GM18867 (cell line): ENCODE measurements around the gene PIWIL1.

Experiments used
- ATAC-seq: cut with Tn5 transposase; IDR thresholded peaks from one replicate; pipeline ENCODE4 v1.9.1; 2021; ENCODE audit warnings: mild to moderate bottlenecking, moderate library complexity; ENCODE audit not compliant: unreplicated experiment

Gene PIWIL1

DNA sequence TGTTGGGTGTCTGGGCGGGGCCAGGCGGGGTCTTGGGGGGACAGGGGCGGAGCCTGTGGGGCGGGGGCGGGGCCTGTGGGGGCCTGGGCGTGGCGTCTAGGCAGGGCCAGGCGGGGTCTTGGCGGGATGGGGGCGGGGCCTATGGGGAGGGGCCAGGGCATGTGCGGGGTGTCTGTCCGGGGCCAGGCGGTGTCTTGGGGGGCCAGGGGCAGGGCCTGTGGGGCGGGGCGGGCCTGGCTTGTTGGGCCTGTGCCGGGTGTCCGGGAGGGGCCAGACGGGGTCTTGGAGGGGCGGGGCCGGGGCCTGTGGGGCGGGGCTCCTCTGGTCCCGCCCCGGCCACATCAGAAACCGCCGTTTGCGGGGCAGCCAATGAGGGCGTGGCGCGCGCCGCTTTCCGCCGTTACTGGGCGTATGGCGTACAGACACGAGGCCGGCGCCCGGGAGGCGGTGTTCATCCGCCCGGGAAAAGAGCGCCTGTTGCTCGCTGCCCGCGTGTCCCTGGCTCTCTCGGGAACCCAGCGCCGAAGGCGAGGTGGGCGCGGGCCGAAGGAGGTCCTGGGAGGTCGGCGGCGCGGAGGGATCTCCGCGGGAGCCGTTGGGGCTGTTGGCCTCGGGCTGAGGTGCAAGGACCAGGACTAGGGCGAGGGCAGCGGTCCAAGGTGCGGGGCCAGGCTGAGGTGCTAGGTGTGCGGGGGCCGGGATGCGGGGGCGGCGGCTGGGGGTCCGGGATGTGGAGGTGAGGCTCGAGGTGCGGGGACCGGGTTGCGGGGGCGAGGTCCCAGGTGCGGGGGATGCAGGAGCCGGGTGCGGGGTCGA lies at the start of gene PIWIL1:
PIWIL1 (plus strand) TSS at position 400 of the 816 bp plus-strand sequence. CDS start 4,705 bp downstream, outside the sequence.
- ATAC-seq = no peak

DNA sequence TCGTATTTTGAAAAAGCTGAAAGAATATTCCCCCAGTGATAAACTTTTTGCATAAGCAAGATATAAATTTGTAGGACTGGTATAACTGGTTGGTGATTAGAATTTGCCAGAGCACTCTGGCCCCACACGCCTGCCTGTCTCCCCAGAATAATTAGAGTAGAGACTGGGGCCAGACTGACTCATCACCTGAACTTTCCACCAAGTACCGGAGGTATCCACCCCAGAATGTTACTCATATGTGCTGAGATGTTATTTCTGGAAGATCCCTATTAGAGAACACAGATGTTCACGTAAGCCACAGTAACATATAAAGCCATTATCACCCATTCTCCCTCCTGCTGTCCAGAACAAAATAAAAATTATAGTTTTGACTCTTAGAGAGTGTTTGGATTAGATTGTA lies 49.5 kb upstream of the PIWIL1 start:
- ATAC-seq = no peak

- no peak for ATAC-seq
Measured at GRCh38 chr12:130288691-130289090, 49.0 kb upstream of the PIWIL1 start.

- ATAC-seq = no peak
Measured at GRCh38 chr12:130290114-130290513, 47.6 kb upstream of the PIWIL1 start.

GRCh38 chr12:130298322-130299021 lies 39.2 kb upstream of the PIWIL1 start:
- no peak for ATAC-seq

GRCh38 chr12:130299574-130299973 lies 38.1 kb upstream of the PIWIL1 start:
- ATAC-seq = no peak

- no peak for ATAC-seq
Measured at GRCh38 chr12:130300090-130300489, 37.6 kb upstream of the PIWIL1 start.

DNA sequence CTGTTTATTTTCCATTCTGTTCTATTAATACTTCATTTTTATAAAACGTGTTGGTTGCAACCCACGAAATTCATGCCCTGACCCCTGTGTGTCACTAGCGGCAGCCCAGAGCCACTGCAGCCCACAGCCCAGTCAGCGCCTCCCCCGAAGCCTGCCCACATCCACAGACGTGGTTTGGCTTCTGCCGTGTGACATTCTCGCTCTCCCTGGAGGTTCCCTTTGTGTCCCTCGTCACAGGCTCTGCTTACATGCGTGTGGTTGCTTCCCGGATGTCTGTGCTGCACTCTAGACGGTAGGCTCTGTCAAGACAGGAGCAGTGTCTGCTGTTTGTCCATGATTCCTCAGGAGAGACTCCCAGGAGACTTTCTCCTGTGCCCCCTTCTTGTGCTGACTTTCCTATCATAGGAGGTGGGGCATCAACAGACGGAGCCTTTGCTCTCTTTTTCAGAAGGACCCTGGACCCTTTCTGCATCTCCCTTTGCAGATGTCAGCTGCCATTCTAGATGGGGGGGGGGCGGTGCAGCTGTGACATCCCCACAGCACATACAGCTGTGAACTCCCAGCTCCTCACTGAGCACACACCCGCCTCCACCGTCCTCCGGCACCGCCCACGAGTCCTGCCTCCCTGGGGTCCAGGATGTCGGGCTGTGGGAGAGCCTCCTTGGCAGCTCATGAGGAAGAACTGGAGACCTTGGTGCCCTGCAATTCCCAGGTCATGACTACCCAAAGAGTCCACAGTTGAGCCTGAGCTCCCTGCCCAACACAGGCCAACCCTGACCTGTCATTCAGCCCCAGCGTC lies 36.8 kb upstream of the PIWIL1 start:
- ATAC-seq = no peak

GRCh38 chr12:130301559-130301958 lies 36.1 kb upstream of the PIWIL1 start:
- ATAC-seq = no peak

GRCh38 chr12:130303781-130304180 lies 33.9 kb upstream of the PIWIL1 start:
- ATAC-seq = no peak

DNA sequence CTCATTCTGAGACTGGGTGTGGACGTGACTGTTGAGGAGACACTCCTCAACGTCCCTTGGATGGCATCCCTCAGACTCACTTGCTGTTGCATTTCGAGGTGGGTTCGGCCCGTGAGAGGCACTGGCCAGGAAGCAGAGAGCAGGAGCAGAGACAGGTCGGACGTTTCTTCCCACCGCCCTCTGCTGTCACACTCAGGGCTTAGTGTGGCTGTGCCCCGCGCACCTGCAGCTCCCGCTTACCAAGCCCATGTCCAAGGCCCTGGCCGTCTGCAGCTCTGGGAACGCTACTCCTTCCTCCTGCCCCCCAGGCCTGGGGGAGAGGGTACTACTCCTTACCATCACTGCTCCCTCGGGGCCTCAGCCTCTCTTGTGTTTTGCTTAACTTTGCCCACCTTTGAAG lies 29.8 kb upstream of the PIWIL1 start:
- ATAC-seq = no peak

DNA sequence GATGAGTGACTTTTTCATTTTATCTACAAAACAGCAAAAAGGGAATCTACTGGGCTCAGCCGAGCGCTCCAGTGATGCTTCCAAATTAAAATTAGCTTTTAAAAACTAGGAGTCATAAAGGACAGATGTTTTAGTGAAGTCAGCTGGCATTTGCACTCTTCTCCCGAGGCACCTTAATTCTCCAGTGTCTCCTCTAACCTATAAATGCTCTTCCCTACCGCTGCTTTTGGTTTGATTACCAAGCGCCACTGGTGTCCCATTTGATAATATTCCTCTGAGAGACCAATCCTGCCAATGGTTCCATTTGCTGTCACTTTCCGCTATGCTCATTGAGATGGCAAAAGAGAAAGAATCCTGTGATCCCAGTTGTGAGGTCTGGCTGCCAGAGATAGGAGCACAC lies 29.3 kb upstream of the PIWIL1 start:
- no peak for ATAC-seq

DNA sequence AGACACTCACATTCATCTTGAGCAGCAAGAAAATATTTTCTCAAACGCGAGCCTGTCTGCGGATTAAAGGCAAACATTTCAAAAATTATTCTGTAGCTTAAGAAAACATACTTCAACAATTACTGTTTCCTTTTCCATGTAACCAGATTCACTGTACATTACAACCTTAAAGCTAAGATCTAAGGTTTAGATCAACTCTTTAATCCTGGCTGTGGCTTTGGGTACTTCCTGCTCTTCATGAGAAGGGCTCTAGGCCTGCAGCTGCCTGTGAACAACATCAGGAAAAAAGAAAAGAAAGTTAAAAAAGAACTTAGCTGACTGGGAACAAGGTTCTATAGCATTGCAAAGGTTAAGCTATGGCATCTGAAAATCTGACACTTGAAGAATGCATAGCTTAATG lies 21.4 kb upstream of the PIWIL1 start:
- ATAC-seq = no peak

DNA sequence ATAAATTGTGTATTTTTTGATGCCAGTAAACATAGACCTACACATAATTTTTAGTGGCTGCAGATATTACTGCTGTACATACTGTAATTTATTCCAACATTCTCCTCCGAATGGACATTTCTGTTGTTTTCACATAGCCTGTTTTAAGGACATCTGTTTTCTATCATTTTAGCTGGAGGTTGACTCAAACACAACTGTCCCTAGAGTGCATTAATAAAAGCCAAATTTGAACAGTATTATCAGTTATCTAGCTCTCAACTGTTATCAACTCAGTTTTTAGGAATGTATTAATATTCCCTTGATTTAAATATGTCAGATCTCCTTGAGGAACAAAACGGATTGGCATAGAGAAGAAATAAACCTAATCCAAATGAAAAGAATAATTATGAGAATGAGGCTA lies 17.2 kb upstream of the PIWIL1 start:
- ATAC-seq = no peak

GRCh38 chr12:130322263-130322662 lies 15.4 kb upstream of the PIWIL1 start:
- ATAC-seq = no peak

DNA sequence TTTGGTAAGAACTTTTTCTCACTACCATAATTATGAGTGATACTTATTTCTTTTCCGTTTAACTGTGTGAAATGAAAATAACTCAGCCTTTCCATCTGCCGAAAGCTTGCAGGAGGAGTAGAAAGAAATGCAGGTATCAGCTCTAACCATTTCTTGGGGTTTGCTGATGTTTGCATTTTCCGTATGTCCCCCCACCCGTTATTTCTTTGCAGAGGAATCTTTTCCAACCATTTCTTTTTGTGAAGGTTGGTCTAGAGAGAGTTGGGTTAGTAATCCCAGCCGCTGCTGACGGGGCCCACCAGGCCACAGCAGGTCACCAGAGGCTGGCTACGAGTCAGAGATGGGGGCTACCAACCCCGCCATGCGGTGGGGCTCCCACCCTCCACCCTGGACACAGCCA lies 7.0 kb upstream of the PIWIL1 start:
- ATAC-seq = no peak

GRCh38 chr12:130331146-130331545 lies 6.5 kb upstream of the PIWIL1 start:
- no peak for ATAC-seq

- ATAC-seq = no peak
Measured at GRCh38 chr12:130333341-130333740, 4.3 kb upstream of the PIWIL1 start.

DNA sequence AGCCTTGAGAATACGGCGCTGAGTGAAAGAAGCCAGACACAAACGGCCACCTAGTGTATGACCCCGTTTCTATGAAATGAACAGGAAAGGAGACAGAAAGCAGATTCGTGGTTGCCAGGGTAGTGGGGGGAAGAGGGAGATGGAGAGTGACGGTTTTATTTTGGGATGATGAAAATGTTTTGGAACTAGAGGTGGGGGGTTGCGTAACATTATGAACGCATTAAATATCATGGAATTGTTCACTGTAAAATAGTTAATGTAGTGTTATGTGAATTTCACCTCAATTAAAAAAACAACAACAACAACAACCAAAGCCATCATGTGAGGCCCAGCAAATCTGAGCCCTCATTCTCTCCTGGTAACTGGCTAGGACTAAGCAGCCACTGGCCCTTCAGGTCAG lies 3.3 kb upstream of the PIWIL1 start:
- ATAC-seq = no peak

GRCh38 chr12:130334937-130335336 lies 2.8 kb upstream of the PIWIL1 start:
- no peak for ATAC-seq

DNA sequence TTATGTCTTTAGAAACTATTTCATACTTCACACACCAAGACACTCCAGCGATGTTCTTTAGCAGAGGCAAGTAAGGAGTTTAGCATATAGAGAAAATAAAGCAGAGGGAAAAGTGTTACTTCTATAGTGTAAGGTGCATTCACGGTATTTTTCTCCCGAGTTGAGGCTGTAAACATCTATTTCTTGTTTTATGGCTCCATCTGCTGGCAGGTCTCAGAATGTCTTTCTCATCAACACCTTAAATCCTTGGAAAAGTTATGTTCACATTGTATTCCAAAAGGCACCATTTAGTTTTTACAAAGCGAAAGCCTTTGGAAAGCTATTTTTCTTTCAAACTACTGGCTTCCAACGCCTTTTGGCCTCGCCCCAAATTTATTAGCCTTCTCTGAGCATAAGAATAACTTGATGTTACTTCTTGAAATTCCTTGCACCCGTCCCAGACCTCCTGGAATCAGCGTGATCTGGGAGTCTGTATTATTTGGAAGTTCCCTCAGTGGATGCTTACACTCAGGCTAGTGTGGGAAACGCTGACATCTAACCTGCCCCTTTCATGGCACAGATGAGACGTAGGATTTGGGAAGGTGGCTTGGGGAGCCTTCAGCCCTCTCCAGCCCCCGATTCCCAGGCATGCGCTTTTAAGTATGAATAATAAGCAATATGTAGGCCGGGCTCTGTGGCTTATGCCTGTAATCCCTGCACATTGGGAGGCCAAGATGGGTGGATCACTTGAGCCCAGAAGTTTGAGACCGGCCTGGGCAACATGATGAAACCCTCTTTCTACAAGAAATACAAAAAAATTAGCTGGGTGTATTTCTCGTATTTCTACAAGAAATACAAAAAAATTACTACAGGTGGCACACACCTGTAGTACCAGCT lies 1.9 kb upstream of the PIWIL1 start:
- no peak for ATAC-seq
